SK-N-SH (cell line): ENCODE data around the gene DELE1. TPM values are rescaled to one million over a fixed set of nuclear protein-coding genes. Genes with fewer than 3 reads are reported as not detected.

ENCODE experiments used
- CTCF ChIA-PET: fragments of 300-600, 350-600 bp; formaldehyde crosslinking; extraction: SDS; loops from one replicate; lab custom pipeline; 2021; lab: Yijun Ruan, JAX
- POLR2A ChIA-PET: fragments of 350-600 bp; sonication (Branson Sonifier 250); formaldehyde crosslinking; extraction: SDS; loops from one replicate; lab custom pipeline; 2020; ENCODE audit warnings: antibody characterized with exemption, inconsistent platforms; lab: Yijun Ruan, JAX
- DNase-seq: peaks from one replicate; pipeline ENCODE4 v3.0.0; 2012
- H2AFZ ChIP-seq: fragments of 200-600 bp; sonication (generic); 2 replicates; pipeline ENCODE4 v1.8.1; 2016; ENCODE audit warnings: antibody characterized with exemption, mild to moderate bottlenecking, low read depth
- H3F3A ChIP-seq: fragments of 200-600 bp; sonication (generic); replicated peaks from 2 replicates; pipeline ENCODE3; 2016; ENCODE audit warnings: antibody characterized with exemption, mild to moderate bottlenecking; ENCODE audit not compliant: insufficient read depth
- H3K27ac ChIP-seq, 2 experiments: fragments of 200-500 bp in 1 of 2; fragments of 200-600 bp in 1 of 2; sonication (Bioruptor generic) in 1 of 2; sonication (generic), shearing (Covaris generic) in 1 of 2; 2 replicates each; pipeline versions ENCODE4 v1.5.1 to v1.6.1; 2014 to 2016; ENCODE audit warnings: low read depth in 2 of 2, inconsistent platforms in 1 of 2, low read length in 1 of 2, mild to moderate bottlenecking in 1 of 2, mixed read lengths in 1 of 2
- H3K27me3 ChIP-seq: fragments of 200-600 bp; sonication (generic), shearing (Covaris generic); 2 replicates; pipeline ENCODE4 v1.6.1; 2016; ENCODE audit warnings: mixed run types; ENCODE audit not compliant: insufficient read depth
- H3K36me3 ChIP-seq, 2 experiments: fragments of 200-500 bp in 1 of 2; fragments of 200-600 bp in 1 of 2; sonication (Bioruptor generic) in 1 of 2; sonication (generic) in 1 of 2; replicated peaks in 1 of 2; 2 replicates each; pipeline versions ENCODE3 to v1.5.1; 2014 to 2016; ENCODE audit warnings: low read length in 1 of 2, mild to moderate bottlenecking in 1 of 2; ENCODE audit not compliant: insufficient read depth in 2 of 2, control insufficient read depth in 1 of 2
- H3K4me1 ChIP-seq, 2 experiments: fragments of 200-500 bp in 1 of 2; fragments of 200-600 bp in 1 of 2; sonication (Bioruptor generic) in 1 of 2; sonication (generic), shearing (Covaris generic) in 1 of 2; 2 replicates each; pipeline versions ENCODE4 v1.5.1 to v1.6.1; 2014 to 2016; ENCODE audit warnings: low read depth in 1 of 2, low read length in 1 of 2, mixed run types in 1 of 2; ENCODE audit not compliant: insufficient read depth in 2 of 2, control insufficient read depth in 1 of 2
- H3K4me2 ChIP-seq: fragments of 200-600 bp; sonication (generic), shearing (Covaris generic); 2 replicates; pipeline ENCODE4 v1.6.1; 2017; ENCODE audit warnings: mixed run types
- H3K4me3 ChIP-seq, 2 experiments: fragments of 200-500 bp in 1 of 2; fragments of 200-600 bp in 1 of 2; sonication (Bioruptor generic) in 1 of 2; sonication (generic), shearing (Covaris generic) in 1 of 2; 2 replicates each; pipeline versions ENCODE4 v1.5.1 to v1.8.1; 2014 to 2016; ENCODE audit warnings: low read depth in 2 of 2, inconsistent platforms in 1 of 2, low read length in 1 of 2, mild to moderate bottlenecking in 1 of 2, mixed read lengths in 1 of 2, moderate library complexity in 1 of 2
- H3K79me2 ChIP-seq: fragments of 200-600 bp; sonication (generic); 2 replicates; pipeline ENCODE4 v1.8.1; 2017; ENCODE audit warnings: mild to moderate bottlenecking; ENCODE audit not compliant: insufficient read depth
- H3K9ac ChIP-seq: fragments of 200-600 bp; sonication (generic); 2 replicates; pipeline ENCODE4 v1.6.1; 2017; ENCODE audit warnings: mixed run types
- H3K9me2 ChIP-seq: fragments of 200-600 bp; sonication (generic); 2 replicates; pipeline ENCODE4 v1.6.1; 2017; ENCODE audit warnings: mixed run types
- H3K9me3 ChIP-seq: fragments of 200-600 bp; sonication (generic); 2 replicates; pipeline ENCODE4 v1.6.1; 2017; ENCODE audit warnings: mixed run types, mild to moderate bottlenecking, moderate library complexity
- H4K20me1 ChIP-seq: fragments of 200-600 bp; sonication (generic); 2 replicates; pipeline ENCODE4 v1.6.1; 2017; ENCODE audit warnings: mild to moderate bottlenecking, mixed run types; ENCODE audit not compliant: insufficient read depth
- CHD2 ChIP-seq: fragments of 150-350 bp; IDR thresholded peaks from 2 replicates; pipeline ENCODE4 v1.6.1; 2018; ENCODE audit warnings: low read length; ENCODE audit not compliant: partially characterized antibody
- ELF1 ChIP-seq: IDR thresholded peaks from 2 replicates; pipeline ENCODE4 v1.4.0; 2012
- EP300 ChIP-seq, 2 experiments: IDR thresholded peaks; 2 replicates each; pipeline versions ENCODE4 v1.4.0 to v1.6.1; 2012; ENCODE audit warnings: borderline replicate concordance in 1 of 2, low read depth in 1 of 2, low read length in 1 of 2
- EZH2phosphoT487 ChIP-seq: fragments of 200-600 bp; sonication (generic); IDR thresholded peaks from 2 replicates; pipeline ENCODE4 v1.6.1; 2017; ENCODE audit warnings: low read depth, mixed run types, mild to moderate bottlenecking, antibody characterized with exemption, moderate library complexity, borderline replicate concordance
- FOSL2 ChIP-seq: IDR thresholded peaks from 2 replicates; pipeline ENCODE4 v1.4.0; 2012; ENCODE audit warnings: low read depth, mild to moderate bottlenecking, moderate library complexity, borderline replicate concordance
- GATA2 ChIP-seq: sonication (generic); formaldehyde crosslinking; IDR thresholded peaks from 2 replicates; pipeline ENCODE4 v1.5.0; 2020; ENCODE audit warnings: mild to moderate bottlenecking, missing genetic modification reagents
- MEF2A ChIP-seq: IDR thresholded peaks from 2 replicates; pipeline ENCODE4 v1.4.0; 2012; ENCODE audit warnings: low read depth, borderline replicate concordance
- NRF1 ChIP-seq: IDR thresholded peaks from 2 replicates; pipeline ENCODE4 v1.6.1; 2012; ENCODE audit warnings: low read depth, mild to moderate bottlenecking, low read length
- RAD21 ChIP-seq: IDR thresholded peaks from 2 replicates; pipeline ENCODE4 v1.6.1; 2012; ENCODE audit warnings: mild to moderate bottlenecking, low read length
- RCOR1 ChIP-seq: fragments of 150-350 bp; IDR thresholded peaks from 2 replicates; pipeline ENCODE4 v1.6.1; 2017; ENCODE audit warnings: antibody characterized with exemption, low read length
- RFX5 ChIP-seq: IDR thresholded peaks from 2 replicates; pipeline ENCODE4 v1.6.1; 2012; ENCODE audit warnings: mild to moderate bottlenecking, improper control_type of control experiment, low read length
- RXRA ChIP-seq: IDR thresholded peaks from 2 replicates; pipeline ENCODE4 v1.4.0; 2012; ENCODE audit warnings: low read depth, mild to moderate bottlenecking, borderline replicate concordance
- TEAD4 ChIP-seq: IDR thresholded peaks from 2 replicates; pipeline ENCODE4 v1.4.0; 2012; ENCODE audit warnings: mild to moderate bottlenecking, borderline replicate concordance; ENCODE audit not compliant: insufficient read depth
- YY1 ChIP-seq: IDR thresholded peaks from 2 replicates; pipeline ENCODE4 v1.4.0; 2012; ENCODE audit warnings: low read depth, mild to moderate bottlenecking
- WGBS: methylation state at CpG from one replicate; pipeline ENCODE4 v1.1.6; 2017; ENCODE audit warnings: low lambda C conversion rate; 5-methylcytosine and 5-hydroxymethylcytosine counted together
- polyA plus RNA-seq, 3 experiments: library from polyadenylated mRNA; depleted of rRNA; stranded (reverse); fragments of >200 nt; gene quantifications; 2 replicates each; pipeline ENCODE4 v1.2.3, GENCODE V29; 2012
- TF ChIP-seq, protein P1 (sequence below): fragments of 150-350 bp; IDR thresholded peaks from 2 replicates; pipeline ENCODE4 v1.6.1; 2017; ENCODE audit warnings: antibody characterized with exemption, low read length, low read depth, borderline replicate concordance
- TF ChIP-seq, protein P2 (sequence below): IDR thresholded peaks from 2 replicates; pipeline ENCODE4 v1.6.1; 2012; ENCODE audit warnings: mild to moderate bottlenecking, low read depth, low read length, moderate library complexity
- TF ChIP-seq, protein P3 (sequence below): IDR thresholded peaks from 2 replicates; pipeline ENCODE4 v1.4.0; 2012; ENCODE audit warnings: low read depth
- TF ChIP-seq, protein P4 (sequence below): IDR thresholded peaks from 2 replicates; pipeline ENCODE4; 2012

The DELE1 gene
- polyA plus RNA-seq, 1 of the 3 experiments (the other 2 are of a cell fraction), result 60.3 TPM

DNA sequence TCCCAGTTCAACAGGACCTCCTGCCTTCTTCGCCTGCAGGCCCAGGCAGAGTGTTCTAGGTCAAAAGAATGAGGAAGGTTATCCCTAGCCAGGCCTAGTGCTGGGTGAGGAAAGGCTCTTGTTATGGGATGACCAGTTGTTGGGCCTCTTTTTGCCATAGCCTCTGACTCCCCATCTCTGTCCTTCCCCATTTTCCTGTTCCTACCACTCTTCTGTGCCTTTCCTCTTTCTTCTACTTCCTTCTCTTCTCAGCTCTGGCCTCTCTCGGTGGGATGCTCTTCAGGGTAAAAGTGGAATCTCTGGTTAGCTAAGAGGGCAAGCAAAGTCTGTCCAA, 44.3 kb upstream of the DELE1 start:
- DNase-seq, result peak; percentile 14
- Histone ChIP-seq H3K27me3 (peaks cover 80% of the 10 kb centered on the region), H3K36me3 (no peaks in the 10 kb centered on the region), H2AFZ (no peak overlapping the region), H3K4me3 (peak overlapping the region in 1 of 2 experiments; percentile 63; a peak in 1 of 4 replicates), H3K27ac (no peak overlapping the region), H3F3A (no peaks in the 10 kb centered on the region), H3K9ac (no peak overlapping the region), H3K9me3 (no peaks in the 10 kb centered on the region), H3K4me2 (peak overlapping the region; percentile 96), H3K9me2 (no peaks in the 10 kb centered on the region), H3K4me1 (peaks cover 4 to 69% of the 10 kb centered on the region in 2 experiments; a peak in 2 of 4 replicates), H4K20me1 (no peaks in the 10 kb centered on the region), H3K79me2 (no peaks in the 10 kb centered on the region)
- 0% methylated on average over 1 of the region's 2 CpGs for WGBS
- ChIA-PET POLR2A (interaction anchor here (0.6 to 2.8 kb wide), 7 partner anchors 29 to 196 kb away, joined by 3 to 13 read pairs (median 3); no protein-coding TSS in a partner anchor), CTCF (interaction anchor here (0.6 to 10.4 kb wide), 68 partner anchors 10 to 237 kb away, joined by 3 to 451 read pairs (median 6); partner anchors contain the start of genes GNPDA1, PCDH12 and RNF14)
- TF ChIP-seq, protein P1, sequence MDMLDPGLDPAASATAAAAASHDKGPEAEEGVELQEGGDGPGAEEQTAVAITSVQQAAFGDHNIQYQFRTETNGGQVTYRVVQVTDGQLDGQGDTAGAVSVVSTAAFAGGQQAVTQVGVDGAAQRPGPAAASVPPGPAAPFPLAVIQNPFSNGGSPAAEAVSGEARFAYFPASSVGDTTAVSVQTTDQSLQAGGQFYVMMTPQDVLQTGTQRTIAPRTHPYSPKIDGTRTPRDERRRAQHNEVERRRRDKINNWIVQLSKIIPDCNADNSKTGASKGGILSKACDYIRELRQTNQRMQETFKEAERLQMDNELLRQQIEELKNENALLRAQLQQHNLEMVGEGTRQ, result no peak
- TF ChIP-seq YY1 (no peak), RFX5 (no peak), RXRA (no peak), EP300 (IDR thresholded peaks at IDR 0.05; ENCODE audit: borderline replicate concordance in 1 of 2, low read depth in 1 of 2, low read length in 1 of 2) (no peak), GATA2 (no peak), RCOR1 (no peak), NRF1 (no peak), TEAD4 (no peak), EZH2phosphoT487 (no peak), RAD21 (no peak), ELF1 (no peak), CHD2 (no peak), FOSL2 (no peak), MEF2A (no peak)
- TF ChIP-seq, protein P2, sequence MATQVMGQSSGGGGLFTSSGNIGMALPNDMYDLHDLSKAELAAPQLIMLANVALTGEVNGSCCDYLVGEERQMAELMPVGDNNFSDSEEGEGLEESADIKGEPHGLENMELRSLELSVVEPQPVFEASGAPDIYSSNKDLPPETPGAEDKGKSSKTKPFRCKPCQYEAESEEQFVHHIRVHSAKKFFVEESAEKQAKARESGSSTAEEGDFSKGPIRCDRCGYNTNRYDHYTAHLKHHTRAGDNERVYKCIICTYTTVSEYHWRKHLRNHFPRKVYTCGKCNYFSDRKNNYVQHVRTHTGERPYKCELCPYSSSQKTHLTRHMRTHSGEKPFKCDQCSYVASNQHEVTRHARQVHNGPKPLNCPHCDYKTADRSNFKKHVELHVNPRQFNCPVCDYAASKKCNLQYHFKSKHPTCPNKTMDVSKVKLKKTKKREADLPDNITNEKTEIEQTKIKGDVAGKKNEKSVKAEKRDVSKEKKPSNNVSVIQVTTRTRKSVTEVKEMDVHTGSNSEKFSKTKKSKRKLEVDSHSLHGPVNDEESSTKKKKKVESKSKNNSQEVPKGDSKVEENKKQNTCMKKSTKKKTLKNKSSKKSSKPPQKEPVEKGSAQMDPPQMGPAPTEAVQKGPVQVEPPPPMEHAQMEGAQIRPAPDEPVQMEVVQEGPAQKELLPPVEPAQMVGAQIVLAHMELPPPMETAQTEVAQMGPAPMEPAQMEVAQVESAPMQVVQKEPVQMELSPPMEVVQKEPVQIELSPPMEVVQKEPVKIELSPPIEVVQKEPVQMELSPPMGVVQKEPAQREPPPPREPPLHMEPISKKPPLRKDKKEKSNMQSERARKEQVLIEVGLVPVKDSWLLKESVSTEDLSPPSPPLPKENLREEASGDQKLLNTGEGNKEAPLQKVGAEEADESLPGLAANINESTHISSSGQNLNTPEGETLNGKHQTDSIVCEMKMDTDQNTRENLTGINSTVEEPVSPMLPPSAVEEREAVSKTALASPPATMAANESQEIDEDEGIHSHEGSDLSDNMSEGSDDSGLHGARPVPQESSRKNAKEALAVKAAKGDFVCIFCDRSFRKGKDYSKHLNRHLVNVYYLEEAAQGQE, result no peak
- TF ChIP-seq, protein P3, sequence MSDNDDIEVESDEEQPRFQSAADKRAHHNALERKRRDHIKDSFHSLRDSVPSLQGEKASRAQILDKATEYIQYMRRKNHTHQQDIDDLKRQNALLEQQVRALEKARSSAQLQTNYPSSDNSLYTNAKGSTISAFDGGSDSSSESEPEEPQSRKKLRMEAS, result no peak
- TF ChIP-seq, protein P4, sequence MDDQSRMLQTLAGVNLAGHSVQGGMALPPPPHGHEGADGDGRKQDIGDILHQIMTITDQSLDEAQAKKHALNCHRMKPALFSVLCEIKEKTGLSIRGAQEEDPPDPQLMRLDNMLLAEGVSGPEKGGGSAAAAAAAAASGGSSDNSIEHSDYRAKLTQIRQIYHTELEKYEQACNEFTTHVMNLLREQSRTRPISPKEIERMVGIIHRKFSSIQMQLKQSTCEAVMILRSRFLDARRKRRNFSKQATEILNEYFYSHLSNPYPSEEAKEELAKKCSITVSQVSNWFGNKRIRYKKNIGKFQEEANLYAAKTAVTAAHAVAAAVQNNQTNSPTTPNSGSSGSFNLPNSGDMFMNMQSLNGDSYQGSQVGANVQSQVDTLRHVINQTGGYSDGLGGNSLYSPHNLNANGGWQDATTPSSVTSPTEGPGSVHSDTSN, result no peak
